ENCODE data around the gene ARCN1.

- TF ChIP-seq BACH2 (CRISPR knock-in tag; IDR thresholded peaks at IDR 0.05; ENCODE audit: borderline replicate concordance) (no peak), ZNF8 (CRISPR knock-in tag; IDR thresholded peaks at IDR 0.05) (no peak), PATZ1 (CRISPR knock-in tag; IDR thresholded peaks at IDR 0.05; ENCODE audit: borderline replicate concordance) (no peak), RARB (CRISPR knock-in tag; IDR thresholded peaks at IDR 0.05) (no peak), POU6F1 (CRISPR knock-in tag; IDR thresholded peaks at IDR 0.05; ENCODE audit: borderline replicate concordance, low read depth) (no peak), ARNTL (CRISPR knock-in tag; IDR thresholded peaks at IDR 0.05; ENCODE audit: borderline replicate concordance, low read depth) (no peak), ZC3H10 (CRISPR knock-in tag; IDR thresholded peaks at IDR 0.05) (no peak)
These were observed 2.4 kb downstream of the ARCN1 start for GRCh38 chr11:118574636-118575035.
